Erythroblast (primary cell): ENCODE data around the gene MRPL19.

Experiments
- GATA1 ChIP-seq: IDR thresholded peaks from 2 replicates; pipeline ENCODE4 v1.6.1; 2011; ENCODE audit warnings: low read depth, mild to moderate bottlenecking, control low read depth, low read length, moderate library complexity
- POLR2A ChIP-seq: IDR thresholded peaks from 2 replicates; pipeline ENCODE4 v1.6.1; 2011; ENCODE audit warnings: mild to moderate bottlenecking, low read length

GRCh38 chr2:75607400-75607798 lies 39.2 kb upstream of the MRPL19 start:
- TF ChIP-seq POLR2A = no peak
- TF ChIP-seq GATA1 = no peak
